DMS114 treated with DMSO at 0.1 percent for 48 hours (cell line): ENCODE measurements around the gene TOM1L1.
"Not testable (repeated sequence)": the region's sequence is repeated elsewhere in the genome, so short reads cannot be mapped to it uniquely, and the experiment has no call there.

Source experiments
- DNase-seq: peaks from one replicate; lab custom pipeline; 2025; ENCODE audit not compliant: unreplicated experiment; lab: John Stamatoyannopoulos, UW

Gene TOM1L1

GRCh38 chr17:54900457-54901229, at the start of gene TOM1L1:
Gene TOM1L1, plus strand, starts transcription at chr17:54900852. Its CDS starts 14 bp downstream, at chr17:54900866.
- DNase-seq: peak; percentile 71

- DNase-seq: no peak
Measured at GRCh38 chr17:54859187-54859586, 41.5 kb upstream of the TOM1L1 start.

- no peak for DNase-seq
Measured at GRCh38 chr17:54860617-54861470, 39.8 kb upstream of the TOM1L1 start.

GRCh38 chr17:54861471-54861983, 39.1 kb upstream of the TOM1L1 start:
- no peak for DNase-seq

- no peak for DNase-seq
Measured at GRCh38 chr17:54863176-54863575, 37.5 kb upstream of the TOM1L1 start.

- DNase-seq: no peak
Measured at GRCh38 chr17:54864070-54864469, 36.6 kb upstream of the TOM1L1 start.

GRCh38 chr17:54864636-54865356, 35.9 kb upstream of the TOM1L1 start:
- no peak for DNase-seq

GRCh38 chr17:54867634-54868033, 33.0 kb upstream of the TOM1L1 start:
- DNase-seq: no peak

GRCh38 chr17:54870671-54871175, 29.9 kb upstream of the TOM1L1 start:
- DNase-seq: no peak

- not testable (repeated sequence) for DNase-seq
Measured at GRCh38 chr17:54875906-54876305, 24.7 kb upstream of the TOM1L1 start.

GRCh38 chr17:54876656-54877195, 23.9 kb upstream of the TOM1L1 start:
- DNase-seq: no peak

- no peak for DNase-seq
Measured at GRCh38 chr17:54881255-54881972, 19.2 kb upstream of the TOM1L1 start.

- DNase-seq: no peak
Measured at GRCh38 chr17:54882371-54882770, 18.3 kb upstream of the TOM1L1 start.

GRCh38 chr17:54882950-54883349, 17.7 kb upstream of the TOM1L1 start:
- no peak for DNase-seq

GRCh38 chr17:54883939-54884338, 16.7 kb upstream of the TOM1L1 start:
- DNase-seq: no peak

GRCh38 chr17:54887787-54888186, 12.9 kb upstream of the TOM1L1 start:
- DNase-seq: no peak

- DNase-seq: no peak
Measured at GRCh38 chr17:54888254-54888653, 12.4 kb upstream of the TOM1L1 start.

- DNase-seq: no peak
Measured at GRCh38 chr17:54888981-54889380, 11.7 kb upstream of the TOM1L1 start.

GRCh38 chr17:54891176-54891821, 9.4 kb upstream of the TOM1L1 start:
- DNase-seq: peak; percentile 67

- DNase-seq: no peak
Measured at GRCh38 chr17:54892360-54892759, 8.3 kb upstream of the TOM1L1 start.
